Smooth muscle cell (in vitro differentiated cells): Measurements from ENCODE around the gene F5. TPM values are rescaled to one million over a fixed set of nuclear protein-coding genes. Genes with fewer than 3 reads are reported as not detected.

ENCODE experiments used
- DNase-seq: peaks from one replicate; lab custom pipeline; 2025; ENCODE audit not compliant: unreplicated experiment; lab: John Stamatoyannopoulos, UW
- H2AFZ ChIP-seq: fragments of 200-600 bp; sonication (generic); 2 replicates; pipeline ENCODE4 v1.6.0; 2016; ENCODE audit warnings: antibody characterized with exemption, low read depth, mild to moderate bottlenecking
- H3F3A ChIP-seq: fragments of 200-600 bp; sonication (generic); 2 replicates; pipeline ENCODE4 v1.6.0; 2017; ENCODE audit warnings: antibody characterized with exemption, low read depth
- H3K27ac ChIP-seq: fragments of 200-600 bp; sonication (generic); 2 replicates; pipeline ENCODE4 v1.5.1; 2016; ENCODE audit warnings: low read depth, mild to moderate bottlenecking
- H3K27me3 ChIP-seq: fragments of 200-600 bp; sonication (generic); 2 replicates; pipeline ENCODE4 v1.6.1; 2016; ENCODE audit warnings: low read depth, mild to moderate bottlenecking
- H3K36me3 ChIP-seq: fragments of 200-600 bp; sonication (generic); 2 replicates; pipeline ENCODE4 v1.5.1; 2016; ENCODE audit warnings: low read depth
- H3K4me1 ChIP-seq: fragments of 200-600 bp; sonication (generic); 2 replicates; pipeline ENCODE4 v1.5.1; 2016; ENCODE audit warnings: low read depth
- H3K4me2 ChIP-seq: fragments of 200-600 bp; sonication (generic); 2 replicates; pipeline ENCODE4 v1.6.0; 2016; ENCODE audit warnings: mild to moderate bottlenecking
- H3K4me3 ChIP-seq: fragments of 200-600 bp; sonication (generic); 2 replicates; pipeline ENCODE4 v1.5.1; 2016; ENCODE audit warnings: mild to moderate bottlenecking
- H3K79me2 ChIP-seq: fragments of 200-600 bp; sonication (generic); 2 replicates; pipeline ENCODE4 v1.6.0; 2016; ENCODE audit warnings: low read depth, mild to moderate bottlenecking
- H3K9ac ChIP-seq: fragments of 200-600 bp; sonication (generic); 2 replicates; pipeline ENCODE4 v1.6.0; 2016; ENCODE audit warnings: low read depth
- H3K9me3 ChIP-seq: fragments of 200-600 bp; sonication (generic); replicated peaks from 2 replicates; pipeline ENCODE4 v1.5.1; 2016; ENCODE audit warnings: low read depth
- H4K20me1 ChIP-seq: fragments of 200-600 bp; sonication (generic); 2 replicates; pipeline ENCODE4 v1.6.0; 2016; ENCODE audit warnings: low read depth
- CTCF ChIP-seq: fragments of 200-600 bp; sonication (generic); IDR thresholded peaks from 2 replicates; pipeline ENCODE4 v1.5.1; 2017; ENCODE audit warnings: borderline replicate concordance, mild to moderate bottlenecking, antibody characterized with exemption; ENCODE audit not compliant: insufficient read depth, poor library complexity, severe bottlenecking
- whole genome bisulfite sequencing: methylation state at CpG from one replicate; pipeline ENCODE4 v1.1.7; 2016; ENCODE audit warnings: low lambda C conversion rate; 5-methylcytosine and 5-hydroxymethylcytosine counted together
- polyA plus RNA-seq: library from polyadenylated mRNA; unstranded; fragments of >200 nt; fragmentation: Nextera tagmentation; extraction: Ambion mirVana; gene quantifications from 2 replicates; pipeline ENCODE4 v1.2.1, GENCODE V29; 2016
- total RNA-seq: library from RNA; depleted of rRNA; stranded (reverse); fragments of >200 nt; gene quantifications from 2 replicates; pipeline ENCODE4 v1.2.3, GENCODE V29; 2014

The F5 gene
- total and polyA plus RNA-seq, 2 experiments from 2014 or later: 0.13 to 0.45 TPM

GRCh38 chr1:169571450-169571849 lies 14.8 kb downstream of the F5 start:
- H3K27me3 ChIP-seq: no peaks in the 10 kb centered on the region
- peak overlapping the region; percentile 93 for H3K27ac ChIP-seq
- H4K20me1 ChIP-seq: no peaks in the 10 kb centered on the region
- 78% methylated on average over 3 of the region's 3 CpGs for WGBS
- TF ChIP-seq CTCF: no peak
- H3K36me3 ChIP-seq: no peaks in the 10 kb centered on the region
- no peak overlapping the region for H2AFZ ChIP-seq
- no peaks in the 10 kb centered on the region for H3K9me3 ChIP-seq
- no peaks in the 10 kb centered on the region for H3K4me1 ChIP-seq
- peaks cover 9% of the 10 kb centered on the region for H3F3A ChIP-seq
- DNase-seq: no peak
- peak overlapping the region; percentile 29 for H3K4me2 ChIP-seq
- H3K79me2 ChIP-seq: no peaks in the 10 kb centered on the region
- peak overlapping the region; percentile 72 for H3K9ac ChIP-seq
- no peak overlapping the region for H3K4me3 ChIP-seq

DNA sequence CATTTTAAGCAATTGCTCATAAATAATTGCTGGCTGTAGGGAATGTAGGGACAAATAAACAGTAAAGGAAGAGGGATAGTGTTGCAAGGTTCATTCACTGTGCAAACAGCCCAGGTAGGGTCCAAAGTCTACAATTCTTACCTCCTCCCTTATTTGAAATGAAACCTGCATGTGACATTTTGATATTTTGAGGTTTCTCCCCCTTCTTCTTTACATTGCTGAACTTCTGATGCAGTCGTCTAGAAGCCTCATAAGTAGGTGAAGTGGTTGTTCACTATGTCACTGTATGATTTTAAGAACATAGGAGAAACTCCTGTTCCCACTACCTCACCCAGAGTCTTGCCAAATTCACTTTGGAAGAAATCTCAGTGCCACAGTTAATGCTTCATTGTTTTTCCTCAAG lies 16.1 kb downstream of the F5 start:
- H3K4me2 ChIP-seq: no peak overlapping the region
- no peaks in the 10 kb centered on the region for H3K79me2 ChIP-seq
- TF ChIP-seq CTCF: no peak
- no peaks in the 10 kb centered on the region for H3K4me1 ChIP-seq
- H3K9me3 ChIP-seq: no peaks in the 10 kb centered on the region
- H2AFZ ChIP-seq: no peak overlapping the region
- H4K20me1 ChIP-seq: no peaks in the 10 kb centered on the region
- no peak overlapping the region for H3K4me3 ChIP-seq
- H3K27ac ChIP-seq: no peak overlapping the region
- peaks cover 9% of the 10 kb centered on the region for H3F3A ChIP-seq
- H3K36me3 ChIP-seq: no peaks in the 10 kb centered on the region
- WGBS: 87% methylated on average over 1 of the region's 1 CpG
- H3K9ac ChIP-seq: no peak overlapping the region
- DNase-seq: no peak
- no peaks in the 10 kb centered on the region for H3K27me3 ChIP-seq

GRCh38 chr1:169568497-169568896 lies 17.8 kb downstream of the F5 start:
- H3K4me2 ChIP-seq: no peak overlapping the region
- peaks cover 9% of the 10 kb centered on the region for H3F3A ChIP-seq
- H3K27me3 ChIP-seq: no peaks in the 10 kb centered on the region
- no peaks in the 10 kb centered on the region for H3K9me3 ChIP-seq
- WGBS: 82% methylated on average over 1 of the region's 1 CpG
- H3K4me3 ChIP-seq: no peak overlapping the region
- TF ChIP-seq CTCF: no peak
- no peak overlapping the region for H2AFZ ChIP-seq
- DNase-seq: no peak
- no peak overlapping the region for H3K9ac ChIP-seq
- H4K20me1 ChIP-seq: no peaks in the 10 kb centered on the region
- no peaks in the 10 kb centered on the region for H3K4me1 ChIP-seq
- no peaks in the 10 kb centered on the region for H3K36me3 ChIP-seq
- no peaks in the 10 kb centered on the region for H3K79me2 ChIP-seq
- no peak overlapping the region for H3K27ac ChIP-seq
